Upper lobe of left lung (tissue), 6 donors: Measurements from ENCODE around the gene SEMA7A. TPM values are rescaled to one million over a fixed set of nuclear protein-coding genes. Genes with fewer than 3 reads are reported as not detected.
"Not testable (repeated sequence)": the region's sequence is repeated elsewhere in the genome, so short reads cannot be mapped to it uniquely, and the experiment has no call there.

Experiments used
- ATAC-seq, 2 donors: fragments of 200-7000 bp; cut with Tn5 transposase; one replicate each; pipeline ENCODE4 v1.9.1; 2022; ENCODE audit warnings: mild to moderate bottlenecking in 2 of 2, moderate library complexity in 2 of 2; ENCODE audit not compliant: low FRiP score in 2 of 2
- DNase-seq, 2 donors: peaks; one replicate each; pipeline ENCODE4 v3.0.0-alpha.2; 2019 to 2020
- H3K27ac ChIP-seq, 4 donors: fragments of 200-600 bp; sonication (generic); one replicate each; pipeline ENCODE4 v1.5.1; 2016 to 2019
- H3K27me3 ChIP-seq, 4 donors: fragments of 200-600 bp; sonication (generic); one replicate each; pipeline ENCODE4 v1.5.1; 2017 to 2019
- H3K36me3 ChIP-seq, 4 donors: fragments of 200-600 bp; sonication (generic); one replicate each; pipeline ENCODE4 v1.5.1; 2016 to 2019
- H3K4me1 ChIP-seq, 4 donors: fragments of 200-600 bp; sonication (generic); one replicate each; pipeline ENCODE4 v1.5.1; 2018 to 2019
- H3K4me3 ChIP-seq, 4 donors: fragments of 200-600 bp; sonication (generic); one replicate each; pipeline ENCODE4 v1.5.1; 2017 to 2019; ENCODE audit warnings: mild to moderate bottlenecking in 2 of 4, moderate library complexity in 1 of 4
- H3K9me3 ChIP-seq, 4 donors: fragments of 200-600 bp; sonication (generic); one replicate each; pipeline ENCODE4 v1.5.1; 2018 to 2019
- EP300 ChIP-seq, 4 donors: sonication (generic); formaldehyde crosslinking; IDR thresholded peaks; one replicate each; pipeline ENCODE4 v1.5.1; 2017; ENCODE audit warnings: antibody characterized with exemption in 4 of 4, control low read depth in 2 of 4
- POLR2A ChIP-seq, 4 donors: fragments of 450-650 bp; IDR thresholded peaks; one replicate each; pipeline ENCODE4 v1.5.1; 2016 to 2017; ENCODE audit warnings: antibody characterized with exemption in 4 of 4, mild to moderate bottlenecking in 2 of 4
- POLR2AphosphoS5 ChIP-seq, 2 donors: sonication (generic); formaldehyde crosslinking; IDR thresholded peaks; one replicate each; pipeline ENCODE4 v1.5.1; 2017; ENCODE audit warnings: antibody characterized with exemption in 2 of 2
- WGBS, 2 donors: methylation state at CpG; one replicate each; pipeline ENCODE4 v1.1.5; 2017 to 2018; 5-methylcytosine and 5-hydroxymethylcytosine counted together
- small RNA-seq, 4 donors: library from RNA; depleted of rRNA; stranded (forward); fragments of <200 nt; gene quantifications; one replicate each; pipeline ENCODE3, GENCODE V24; 2016
- total RNA-seq, 6 donors: library from RNA; depleted of rRNA in 4 of 6; stranded (reverse); fragments of >200 nt in 4 of 6; gene quantifications; one replicate each; pipeline versions ENCODE4 v1.1.0 to v1.2.1, GENCODE V29; 2016 to 2021
- TF ChIP-seq, protein P1 (sequence below), 6 experiments: fragments of 450-650 bp in 4 of 6; fragments of 200-600 bp in 2 of 6; sonication (generic) in 2 of 6; IDR thresholded peaks; one replicate each; pipeline ENCODE4 v1.5.1; 2016 to 2019; ENCODE audit warnings: antibody characterized with exemption in 6 of 6
- donor health status: DM: no; HTN: no; CAD: no; lungs with moderate emphysema.
- donor health status: DM: no; HTN: yes; CAD: no; lungs with severe emphysema.

The SEMA7A gene
- total RNA-seq, 6 donors from 2014 or later, result 1.0 to 9.1 (median 5.3) TPM

DNA sequence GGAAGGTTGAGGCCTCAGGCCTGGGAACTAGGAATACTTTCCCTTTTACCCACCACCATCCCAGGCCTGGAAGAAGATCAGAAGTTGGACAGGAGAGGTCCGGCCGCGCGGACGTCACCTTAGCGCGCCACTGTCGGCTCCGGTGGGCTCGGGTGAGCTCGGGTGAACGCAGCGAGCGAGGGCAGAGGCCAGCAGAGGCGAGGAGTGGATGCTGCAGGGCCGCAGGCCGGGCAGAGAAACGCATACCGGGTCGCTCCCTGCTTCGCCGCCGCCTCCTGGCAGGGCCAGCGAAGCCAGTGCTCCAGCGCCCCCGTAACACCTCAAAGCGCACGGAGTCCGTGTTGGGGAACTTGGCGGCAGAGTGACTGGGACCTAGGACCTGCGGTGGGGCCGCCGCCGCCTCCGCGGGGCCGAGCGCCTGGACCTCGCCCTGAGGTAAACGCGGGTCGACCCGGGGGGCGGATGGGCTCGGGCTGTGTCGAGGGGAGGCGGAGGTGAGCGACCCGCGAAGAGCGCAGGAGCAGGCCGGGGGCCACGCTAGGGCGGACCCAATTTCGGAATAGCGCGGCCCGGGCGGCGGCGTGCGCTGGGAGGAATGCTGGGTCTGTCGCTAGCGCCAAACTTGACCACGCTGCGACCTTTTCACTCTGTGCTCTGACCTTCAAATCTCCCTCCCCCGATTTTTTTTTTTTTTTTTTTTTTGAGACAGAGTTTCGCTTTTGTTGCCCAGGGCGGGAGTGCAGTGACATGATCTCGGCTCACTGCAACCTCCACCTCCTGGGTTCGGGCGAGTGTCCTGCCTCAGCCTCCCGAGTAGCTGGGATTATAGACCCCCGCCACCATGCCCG lies 67.9 kb downstream of the SEMA7A start:
- Histone ChIP-seq H3K4me1 (peaks cover 0 to 17% (median 11%) of the 10 kb centered on the region in 4 donors), H3K36me3 (no peaks in the 10 kb centered on the region), H3K4me3 (peak overlapping the region; percentile 17 to 69 (median 56)), H3K27me3 (no peaks in the 10 kb centered on the region), H3K9me3 (no peaks in the 10 kb centered on the region), H3K27ac (peak overlapping the region in 3 of 4 donors; percentile 2 to 62 (median 61))
- 6 to 7% methylated on average over 43 to 45 of the region's 75 CpGs for WGBS, 2 donors
- no peak for TF ChIP-seq EP300 (IDR thresholded peaks at IDR 0.05)
- TF ChIP-seq POLR2A (IDR thresholded peaks at IDR 0.05), result peak in 1 of 4 donors; percentile 52
- TF ChIP-seq, protein P1, sequence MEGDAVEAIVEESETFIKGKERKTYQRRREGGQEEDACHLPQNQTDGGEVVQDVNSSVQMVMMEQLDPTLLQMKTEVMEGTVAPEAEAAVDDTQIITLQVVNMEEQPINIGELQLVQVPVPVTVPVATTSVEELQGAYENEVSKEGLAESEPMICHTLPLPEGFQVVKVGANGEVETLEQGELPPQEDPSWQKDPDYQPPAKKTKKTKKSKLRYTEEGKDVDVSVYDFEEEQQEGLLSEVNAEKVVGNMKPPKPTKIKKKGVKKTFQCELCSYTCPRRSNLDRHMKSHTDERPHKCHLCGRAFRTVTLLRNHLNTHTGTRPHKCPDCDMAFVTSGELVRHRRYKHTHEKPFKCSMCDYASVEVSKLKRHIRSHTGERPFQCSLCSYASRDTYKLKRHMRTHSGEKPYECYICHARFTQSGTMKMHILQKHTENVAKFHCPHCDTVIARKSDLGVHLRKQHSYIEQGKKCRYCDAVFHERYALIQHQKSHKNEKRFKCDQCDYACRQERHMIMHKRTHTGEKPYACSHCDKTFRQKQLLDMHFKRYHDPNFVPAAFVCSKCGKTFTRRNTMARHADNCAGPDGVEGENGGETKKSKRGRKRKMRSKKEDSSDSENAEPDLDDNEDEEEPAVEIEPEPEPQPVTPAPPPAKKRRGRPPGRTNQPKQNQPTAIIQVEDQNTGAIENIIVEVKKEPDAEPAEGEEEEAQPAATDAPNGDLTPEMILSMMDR (IDR thresholded peaks at IDR 0.05), result no peak
- no peak for TF ChIP-seq POLR2AphosphoS5 (IDR thresholded peaks at IDR 0.05)
- ATAC-seq (peak; percentile 81 to 92), DNase-seq (peak; percentile 56 to 91)

DNA sequence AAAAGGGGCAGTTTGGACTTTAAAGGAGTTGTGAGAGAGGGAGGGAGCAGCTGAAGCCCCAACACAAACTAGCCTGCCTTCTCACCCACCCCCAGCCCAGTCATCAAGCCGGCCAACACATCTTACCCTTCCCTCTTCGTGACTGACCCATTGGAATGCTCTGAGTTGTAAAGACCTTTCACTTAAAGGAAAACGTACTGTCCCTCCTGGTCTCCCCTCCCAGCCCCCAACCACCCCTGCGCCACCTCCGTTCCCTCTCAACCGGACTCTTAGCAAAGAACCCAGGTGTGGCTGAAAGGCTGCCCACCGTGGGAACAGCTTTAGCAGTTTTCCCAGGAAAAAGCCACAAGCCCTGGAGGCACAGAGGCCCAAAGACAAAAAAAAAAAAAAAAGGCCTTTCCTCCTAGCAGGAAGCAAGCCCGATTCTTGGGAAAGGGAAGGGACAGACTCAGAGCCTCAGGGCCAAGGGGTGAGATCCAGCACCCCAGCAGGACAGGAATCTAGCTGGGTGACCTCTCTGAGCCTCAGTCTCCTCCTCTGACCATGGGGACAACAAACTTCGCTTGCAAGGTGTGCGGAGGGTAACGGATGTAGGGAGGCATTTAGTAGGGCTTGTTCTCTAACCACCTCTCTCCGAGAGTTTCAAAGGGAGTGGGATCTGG lies 68.7 kb downstream of the SEMA7A start:
- H3K9me3 ChIP-seq, result no peaks in the 10 kb centered on the region
- peak overlapping the region in 3 of 4 donors; percentile 55 to 69 (median 57) for H3K4me3 ChIP-seq
- H3K27me3 ChIP-seq, result no peaks in the 10 kb centered on the region

DNA sequence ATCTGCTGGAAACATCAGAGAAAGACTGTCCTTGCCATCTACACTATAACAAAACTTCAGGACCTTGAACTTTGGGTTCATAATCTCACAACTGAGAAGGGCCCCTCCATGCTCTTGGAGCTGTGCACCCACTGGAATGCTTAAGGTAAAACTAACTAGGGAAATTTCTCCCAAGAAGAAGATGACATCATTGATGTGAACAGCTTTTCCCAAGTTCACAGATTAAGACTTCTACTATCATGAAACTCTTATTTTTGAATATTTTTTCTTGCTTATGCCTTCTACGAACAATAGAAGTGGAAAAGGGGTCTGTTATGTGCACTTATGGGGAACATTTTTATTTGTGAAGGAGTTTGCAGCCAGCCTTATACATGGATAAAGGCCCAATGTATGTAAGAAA lies 71.3 kb downstream of the SEMA7A start:
- Histone ChIP-seq H3K9me3 (no peaks in the 10 kb centered on the region), H3K4me1 (peaks cover 0 to 17% (median 11%) of the 10 kb centered on the region in 4 donors), H3K36me3 (no peaks in the 10 kb centered on the region), H3K27ac (no peak overlapping the region), H3K4me3 (no peak overlapping the region), H3K27me3 (no peaks in the 10 kb centered on the region)
- DNase-seq (no peak), ATAC-seq (no peak)
- no peak for TF ChIP-seq EP300 (IDR thresholded peaks at IDR 0.05)
- TF ChIP-seq POLR2A (IDR thresholded peaks at IDR 0.05), result no peak
- TF ChIP-seq, protein P1 (IDR thresholded peaks at IDR 0.05), result no peak
- TF ChIP-seq POLR2AphosphoS5 (IDR thresholded peaks at IDR 0.05), result no peak
- WGBS, 2 donors, result 86 to 88% methylated on average over 1 of the region's 1 CpG

More for the DNA sequence above, 68.7 kb downstream of the SEMA7A start:
- Histone ChIP-seq H3K36me3 (no peaks in the 10 kb centered on the region), H3K4me1 (peaks cover 0 to 17% (median 11%) of the 10 kb centered on the region in 4 donors), H3K27ac (peak overlapping the region in 1 of 4 donors; percentile 2)
- 84 to 91% methylated on average over 12 of the region's 12 CpGs for WGBS, 2 donors
- ATAC-seq, result no peak
- TF ChIP-seq, protein P1 (IDR thresholded peaks at IDR 0.05), result no peak
- TF ChIP-seq POLR2A (IDR thresholded peaks at IDR 0.05) (no peak), EP300 (IDR thresholded peaks at IDR 0.05) (no peak), POLR2AphosphoS5 (IDR thresholded peaks at IDR 0.05) (no peak)
- DNase-seq, result no peak

DNA sequence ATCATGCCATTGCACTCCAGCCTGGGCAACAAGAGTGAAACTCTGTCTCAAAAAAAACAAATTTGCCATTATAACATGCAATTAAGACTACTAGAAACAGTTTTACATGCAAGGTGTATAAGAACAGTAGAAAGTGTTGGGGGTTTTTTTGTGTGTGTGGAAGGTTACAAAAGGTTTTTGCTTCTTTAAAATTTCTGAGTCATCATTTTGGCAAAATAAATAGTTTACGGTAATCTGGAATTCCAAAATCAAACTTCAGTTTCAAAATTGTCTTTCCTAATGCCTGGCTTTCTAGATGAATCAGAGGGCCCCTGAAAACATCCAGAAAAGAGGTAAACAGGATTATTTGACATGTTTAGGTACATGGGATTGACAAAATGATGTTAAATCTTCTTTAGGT lies 72.9 kb downstream of the SEMA7A start:
- H3K9me3 ChIP-seq, H3K4me1 ChIP-seq, H3K27ac ChIP-seq, H3K36me3 ChIP-seq, DNase-seq, H3K27me3 ChIP-seq, ATAC-seq, H3K4me3 ChIP-seq: not testable (repeated sequence)
- WGBS, 2 donors, result 65 to 74% methylated on average over 1 of the region's 1 CpG

DNA sequence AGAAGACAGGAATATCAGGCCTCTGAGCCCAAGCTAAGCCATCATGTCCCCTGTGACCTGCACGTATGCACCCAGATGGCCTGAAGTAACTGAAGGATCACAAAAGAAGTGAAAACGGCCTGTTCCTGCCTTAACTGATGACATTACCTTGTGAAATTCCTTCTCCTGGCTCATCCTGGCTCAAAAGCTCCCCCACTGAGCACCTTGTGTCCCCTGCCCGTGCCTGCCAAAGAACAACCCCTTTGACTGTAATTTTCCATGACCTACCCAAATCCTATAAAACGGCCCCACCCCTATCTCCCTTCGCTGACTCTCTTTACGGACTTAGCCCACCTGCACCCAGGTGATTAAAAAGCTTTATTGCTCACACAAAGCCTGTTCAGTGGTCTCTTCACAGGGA lies 74.4 kb downstream of the SEMA7A start:
- not testable (repeated sequence) for H3K9me3 ChIP-seq, H3K4me1 ChIP-seq, DNase-seq, H3K27me3 ChIP-seq, ATAC-seq, H3K27ac ChIP-seq, H3K36me3 ChIP-seq, H3K4me3 ChIP-seq
- WGBS, 2 donors, result 77 to 82% methylated on average over 6 of the region's 6 CpGs

Small RNA genes lying within 50 kb of the gene (small RNA-seq; reads per million reads assigned to genes)
- 0 reads per million in 4 donors for gene MIR6881

Other genes with a start within 250 kb of the SEMA7A start
- gene STRA6, start 231.2 kb downstream of the SEMA7A start, total RNA-seq, result 1 to 10 TPM in 1 of 6 donors, under 1 TPM in 2, not detected in 3; 0.22 to 3.5 (median 0.88) TPM
- 10 to 100 TPM in 1 of 6 donors, 1 to 10 TPM in 4, not detected in 1; 3.8 to 43.4 (median 4.2) TPM for gene CCDC33, start 197.6 kb downstream of the SEMA7A start, total RNA-seq
- 1 to 10 TPM in 4 of 6 donors, under 1 TPM in 1, not detected in 1; 0.91 to 8.4 (median 1.1) TPM for gene CYP11A1, start 66.3 kb downstream of the SEMA7A start, total RNA-seq
- gene UBL7, start 27.2 kb upstream of the SEMA7A start, total RNA-seq, result 10 to 100 TPM; 22.0 to 53.1 (median 48.6) TPM
- gene ARID3B, start 107.3 kb upstream of the SEMA7A start, total RNA-seq, result 10 to 100 TPM; 11.0 to 36.7 (median 14.6) TPM
- gene CLK3, start 181.9 kb upstream of the SEMA7A start, total RNA-seq, result 100 to 1,000 TPM in 2 of 6 donors, 10 to 100 TPM in 4; 78.0 to 289 (median 89.7) TPM